Bronchial epithelial cell (primary cell): ENCODE data around the gene HOXD8. TPM values are rescaled to one million over a fixed set of nuclear protein-coding genes. Genes with fewer than 3 reads are reported as not detected.

Source experiments
- DNase-seq: peaks from one replicate; pipeline ENCODE4 v3.0.0-alpha.2; 2010; ENCODE audit warnings: low read depth
- FAIRE-seq: peaks from 2 replicates; lab custom pipeline; 2011; peaks lifted over from hg19 to GRCh38; lab: Jason Lieb, UNC
- H3K27me3 ChIP-seq: 2 replicates; pipeline ENCODE4 v1.5.1; 2011; ENCODE audit warnings: low read length; ENCODE audit not compliant: control insufficient read depth, insufficient read depth
- H3K36me3 ChIP-seq: 2 replicates; pipeline ENCODE4 v1.5.1; 2011; ENCODE audit warnings: low read length; ENCODE audit not compliant: control insufficient read depth, insufficient read depth
- H3K4me3 ChIP-seq: 2 replicates; pipeline ENCODE4 v1.5.1; 2011; ENCODE audit warnings: mild to moderate bottlenecking, low read depth, low read length, control low read depth
- CTCF ChIP-seq: IDR thresholded peaks from 2 replicates; pipeline ENCODE4 v1.5.1; 2011; ENCODE audit warnings: mild to moderate bottlenecking, moderate library complexity, low read length, control low read depth, inconsistent platforms; ENCODE audit not compliant: insufficient read depth, severe bottlenecking
- total RNA-seq: library from RNA; depleted of rRNA; stranded (reverse); fragments of >200 nt; gene quantifications from 2 replicates; pipeline ENCODE4 v1.2.1, GENCODE V29; 2014

The HOXD8 gene
- total RNA-seq, 1 donor from 2014 or later = not detected

GRCh38 chr2:176173567-176174381 is 44.3 kb downstream of the HOXD8 start:
- H3K36me3 ChIP-seq = no peaks in the 10 kb centered on the region
- FAIRE-seq = no peak
- TF ChIP-seq CTCF = no peak
- peaks cover 69% of the 10 kb centered on the region for H3K27me3 ChIP-seq
- DNase-seq = no peak
- no peak overlapping the region for H3K4me3 ChIP-seq

- Histone ChIP-seq H3K4me3 (no peak overlapping the region), H3K27me3 (peaks cover 71% of the 10 kb centered on the region), H3K36me3 (no peaks in the 10 kb centered on the region)
- DNase-seq = no peak
- TF ChIP-seq CTCF = no peak
- FAIRE-seq = no peak
These were observed 44.9 kb downstream of the HOXD8 start for GRCh38 chr2:176174382-176174823.

GRCh38 chr2:176174824-176175708 is 45.6 kb downstream of the HOXD8 start:
- TF ChIP-seq CTCF = no peak
- Histone ChIP-seq H3K27me3 (peaks cover 73% of the 10 kb centered on the region), H3K36me3 (no peaks in the 10 kb centered on the region), H3K4me3 (no peak overlapping the region)
- no peak for DNase-seq
- no peak for FAIRE-seq

- no peak overlapping the region for H3K4me3 ChIP-seq
- no peak for TF ChIP-seq CTCF
- H3K27me3 ChIP-seq = peaks cover 70% of the 10 kb centered on the region
- no peak for FAIRE-seq
- H3K36me3 ChIP-seq = no peaks in the 10 kb centered on the region
- no peak for DNase-seq
These were observed 46.5 kb downstream of the HOXD8 start for GRCh38 chr2:176175709-176176607.

- Histone ChIP-seq H3K27me3 (peaks cover 59% of the 10 kb centered on the region), H3K36me3 (no peaks in the 10 kb centered on the region), H3K4me3 (no peak overlapping the region)
- no peak for TF ChIP-seq CTCF
- FAIRE-seq (no peak), DNase-seq (no peak)
These were observed 48.1 kb downstream of the HOXD8 start for GRCh38 chr2:176177580-176178037.
